Thyroid gland (tissue), 4 donors: ENCODE measurements around the gene ZNF322. TPM values are rescaled to one million over a fixed set of nuclear protein-coding genes. Genes with fewer than 3 reads are reported as not detected.

Experiments used
- DNase-seq, 2 donors: peaks; one replicate each; pipeline ENCODE4 v3.0.0-alpha.2; 2019
- H3K27ac ChIP-seq, 3 donors: fragments of 200-600 bp; sonication (generic); 1 replicate in 2 of 3; 2 replicates in 1 of 3; pipeline ENCODE4 v1.5.1; 2016 to 2019; ENCODE audit warnings: mild to moderate bottlenecking in 1 of 3, moderate library complexity in 1 of 3
- H3K27me3 ChIP-seq: fragments of 200-600 bp; sonication (generic); one replicate; pipeline ENCODE4 v1.5.1; 2019
- H3K36me3 ChIP-seq, 2 donors: fragments of 200-600 bp; sonication (generic); one replicate each; pipeline ENCODE4 v1.5.1; 2016 to 2019
- H3K4me1 ChIP-seq, 2 donors: fragments of 200-600 bp; sonication (generic); one replicate each; pipeline ENCODE4 v1.5.1; 2017 to 2019
- H3K4me3 ChIP-seq, 3 donors: fragments of 200-600 bp; sonication (generic); replicated peaks in 1 of 3; 1 replicate in 2 of 3; 2 replicates in 1 of 3; pipeline ENCODE4 v1.5.1; 2016; ENCODE audit warnings: mild to moderate bottlenecking in 1 of 3
- H3K9me3 ChIP-seq: fragments of 200-600 bp; sonication (generic); one replicate; pipeline ENCODE4 v1.5.1; 2017
- CTCF ChIP-seq, 6 experiments: fragments of 200-600 bp in 3 of 6; fragments of 450-650 bp in 3 of 6; sonication (generic) in 3 of 6; IDR thresholded peaks; one replicate each; pipeline ENCODE4 v1.5.1; 2016 to 2019; ENCODE audit warnings: antibody characterized with exemption in 6 of 6, mild to moderate bottlenecking in 2 of 6, inconsistent platforms in 1 of 6, moderate library complexity in 1 of 6
- POLR2A ChIP-seq, 2 donors: fragments of 450-650 bp; IDR thresholded peaks; one replicate each; pipeline ENCODE4 v1.6.1; 2017; ENCODE audit warnings: antibody characterized with exemption in 2 of 2, mild to moderate bottlenecking in 2 of 2, moderate library complexity in 1 of 2
- WGBS, 2 donors: methylation state at CpG; one replicate each; pipeline ENCODE4 v1.1.5; 2017; 5-methylcytosine and 5-hydroxymethylcytosine counted together
- intact Hi-C: fragments of 100-400 bp; cut with DNase I; formaldehyde crosslinking; loops from one replicate; pipeline ENCODE4 v1.15.1; 2023
- total RNA-seq, 4 donors: library from RNA; depleted of rRNA; stranded (reverse); fragments of >200 nt; gene quantifications; one replicate each; pipeline ENCODE4 v1.2.3, GENCODE V29; 2016

ZNF322 gene
- total RNA-seq, 4 donors from 2014 or later: 19.3 to 40.4 (median 22.1) TPM

- no peaks in the 10 kb centered on the region for H3K9me3 ChIP-seq
- no peaks in the 10 kb centered on the region for H3K27me3 ChIP-seq
- 96 to 98% methylated on average over 2 of the region's 2 CpGs for WGBS, 2 donors
- intact Hi-C loops: no loop called here
- TF ChIP-seq POLR2A (IDR thresholded peaks at IDR 0.05): no peak
- TF ChIP-seq CTCF (IDR thresholded peaks at IDR 0.05): no peak
- no peaks in the 10 kb centered on the region for H3K4me1 ChIP-seq
- H3K4me3 ChIP-seq: no peak overlapping the region
- no peak overlapping the region for H3K27ac ChIP-seq
- DNase-seq: no peak
- peaks cover 30 to 37% of the 10 kb centered on the region in 2 donors for H3K36me3 ChIP-seq
Observed at GRCh38 chr6:26640806-26641205, 18.7 kb downstream of the ZNF322 start.

GRCh38 chr6:26629359-26629758 lies 30.2 kb downstream of the ZNF322 start:
- no peak overlapping the region for H3K27ac ChIP-seq
- peaks cover 0 to 4% of the 10 kb centered on the region in 2 donors for H3K36me3 ChIP-seq
- 41 to 43% methylated on average over 1 of the region's 1 CpG for WGBS, 2 donors
- H3K9me3 ChIP-seq: no peaks in the 10 kb centered on the region
- intact Hi-C loops: no loop called here
- DNase-seq: no peak
- TF ChIP-seq POLR2A (IDR thresholded peaks at IDR 0.05): no peak
- TF ChIP-seq CTCF (IDR thresholded peaks at IDR 0.05): no peak
- no peak overlapping the region for H3K4me3 ChIP-seq
- H3K4me1 ChIP-seq: no peaks in the 10 kb centered on the region
- H3K27me3 ChIP-seq: no peaks in the 10 kb centered on the region

- H3K4me1 ChIP-seq: no peaks in the 10 kb centered on the region
- no peak overlapping the region for H3K4me3 ChIP-seq
- no peak for TF ChIP-seq POLR2A (IDR thresholded peaks at IDR 0.05)
- TF ChIP-seq CTCF (IDR thresholded peaks at IDR 0.05): no peak
- 74 to 80% methylated on average over 7 of the region's 7 CpGs for WGBS, 2 donors
- H3K9me3 ChIP-seq: no peaks in the 10 kb centered on the region
- no peaks in the 10 kb centered on the region for H3K36me3 ChIP-seq
- H3K27me3 ChIP-seq: no peaks in the 10 kb centered on the region
- intact Hi-C loops: no loop called here
- no peak overlapping the region for H3K27ac ChIP-seq
- no peak for DNase-seq
Observed at GRCh38 chr6:26627843-26628242, 31.7 kb downstream of the ZNF322 start.

GRCh38 chr6:26624557-26624956 lies 35.0 kb downstream of the ZNF322 start:
- Histone ChIP-seq H3K36me3 (no peaks in the 10 kb centered on the region), H3K4me1 (no peaks in the 10 kb centered on the region), H3K27ac (no peak overlapping the region), H3K4me3 (no peak overlapping the region), H3K27me3 (no peaks in the 10 kb centered on the region), H3K9me3 (no peaks in the 10 kb centered on the region)
- WGBS, 2 donors: 96 to 100% methylated on average over 1 of the region's 1 CpG
- DNase-seq: no peak
- intact Hi-C loops: no loop called here
- TF ChIP-seq CTCF (IDR thresholded peaks at IDR 0.05) (no peak), POLR2A (IDR thresholded peaks at IDR 0.05) (no peak)

GRCh38 chr6:26623339-26623859 lies 36.1 kb downstream of the ZNF322 start:
- Histone ChIP-seq H3K4me3 (no peak overlapping the region), H3K9me3 (no peaks in the 10 kb centered on the region), H3K27ac (no peak overlapping the region), H3K36me3 (no peaks in the 10 kb centered on the region), H3K27me3 (no peaks in the 10 kb centered on the region), H3K4me1 (no peaks in the 10 kb centered on the region)
- no peak for TF ChIP-seq CTCF (IDR thresholded peaks at IDR 0.05)
- no peak for TF ChIP-seq POLR2A (IDR thresholded peaks at IDR 0.05)
- 94 to 97% methylated on average over 1 of the region's 1 CpG for WGBS, 2 donors
- intact Hi-C loops: no loop called here
- no peak for DNase-seq
